GM18498 (cell line): ENCODE results near the gene BUB1.
"Not testable (repeated sequence)": the region's sequence is repeated elsewhere in the genome, so short reads cannot be mapped to it uniquely, and the experiment has no call there.

Experiments used
- ATAC-seq: cut with Tn5 transposase; IDR thresholded peaks from one replicate; pipeline ENCODE4 v1.9.1; 2021; ENCODE audit warnings: mild to moderate bottlenecking, moderate library complexity; ENCODE audit not compliant: unreplicated experiment

Gene BUB1

GRCh38 chr2:110605057-110605456, 72.8 kb downstream of the BUB1 start:
- not testable (repeated sequence) for ATAC-seq

- ATAC-seq = not testable (repeated sequence)
These were observed 73.8 kb downstream of the BUB1 start for GRCh38 chr2:110603917-110604591.

GRCh38 chr2:110602139-110602538, 75.7 kb downstream of the BUB1 start:
- ATAC-seq = not testable (repeated sequence)

GRCh38 chr2:110591973-110592372, 85.9 kb downstream of the BUB1 start:
- ATAC-seq = not testable (repeated sequence)

GRCh38 chr2:110589677-110590330, 88.1 kb downstream of the BUB1 start:
- not testable (repeated sequence) for ATAC-seq

GRCh38 chr2:110588520-110588919, 89.3 kb downstream of the BUB1 start:
- ATAC-seq = not testable (repeated sequence)
